PFSK-1 (cell line): ENCODE data around the gene TEDC2.

ENCODE experiments used
- FOXP2 ChIP-seq: optimal IDR thresholded peaks from 2 replicates; pipeline ENCODE3; 2011; ENCODE audit warnings: borderline replicate concordance, control low read depth, inconsistent platforms; ENCODE audit not compliant: insufficient read depth; ENCODE audit errors: extremely low read length, extremely low read depth
- POLR2AphosphoS5 ChIP-seq: IDR thresholded peaks from 2 replicates; pipeline ENCODE4 v1.6.1; 2012; ENCODE audit warnings: low read depth, mild to moderate bottlenecking, control low read depth, low read length, moderate library complexity
- SIN3A ChIP-seq: IDR thresholded peaks from 2 replicates; pipeline ENCODE4 v1.6.1; 2012; ENCODE audit warnings: mild to moderate bottlenecking, low read length, moderate library complexity, borderline replicate concordance; ENCODE audit not compliant: insufficient read depth
- TAF1 ChIP-seq: IDR thresholded peaks from 2 replicates; pipeline ENCODE4 v1.6.1; 2012; ENCODE audit warnings: low read length, control low read depth, borderline replicate concordance; ENCODE audit not compliant: insufficient read depth
- TF ChIP-seq, protein P1 (sequence below), 2 experiments: IDR thresholded peaks; 2 replicates each; pipeline versions ENCODE4 v1.6.1 to v1.8.0; 2011 to 2012; ENCODE audit warnings: low read depth in 2 of 2, low read length in 2 of 2, control low read depth in 1 of 2, inconsistent platforms in 1 of 2, mild to moderate bottlenecking in 1 of 2, moderate library complexity in 1 of 2; ENCODE audit not compliant: insufficient read depth in 1 of 2

TEDC2 gene

DNA sequence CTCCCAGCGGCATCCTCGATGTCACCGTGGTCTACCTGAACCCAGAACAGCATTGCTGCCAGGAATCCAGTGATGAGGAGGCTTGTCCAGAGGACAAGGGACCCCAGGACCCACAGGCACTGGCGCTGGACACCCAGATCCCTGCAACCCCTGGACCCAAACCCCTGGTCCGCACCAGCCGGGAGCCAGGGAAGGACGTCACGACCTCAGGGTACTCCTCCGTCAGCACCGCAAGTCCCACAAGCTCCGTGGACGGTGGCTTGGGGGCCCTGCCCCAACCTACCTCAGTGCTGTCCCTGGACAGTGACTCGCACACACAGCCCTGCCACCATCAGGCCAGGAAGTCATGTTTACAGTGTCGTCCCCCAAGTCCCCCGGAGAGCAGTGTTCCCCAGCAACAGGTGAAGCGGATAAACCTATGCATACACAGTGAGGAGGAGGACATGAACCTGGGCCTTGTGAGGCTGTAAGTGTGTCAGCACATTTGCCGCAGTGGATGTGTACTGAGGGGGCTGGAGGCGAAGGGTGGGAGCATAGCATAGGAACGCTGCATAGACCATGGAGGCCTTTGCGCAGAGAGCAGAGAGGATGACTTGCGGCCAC is 3.3 kb upstream of the TEDC2 start:
- no peak for TF ChIP-seq TAF1
- TF ChIP-seq FOXP2 = no peak

DNA sequence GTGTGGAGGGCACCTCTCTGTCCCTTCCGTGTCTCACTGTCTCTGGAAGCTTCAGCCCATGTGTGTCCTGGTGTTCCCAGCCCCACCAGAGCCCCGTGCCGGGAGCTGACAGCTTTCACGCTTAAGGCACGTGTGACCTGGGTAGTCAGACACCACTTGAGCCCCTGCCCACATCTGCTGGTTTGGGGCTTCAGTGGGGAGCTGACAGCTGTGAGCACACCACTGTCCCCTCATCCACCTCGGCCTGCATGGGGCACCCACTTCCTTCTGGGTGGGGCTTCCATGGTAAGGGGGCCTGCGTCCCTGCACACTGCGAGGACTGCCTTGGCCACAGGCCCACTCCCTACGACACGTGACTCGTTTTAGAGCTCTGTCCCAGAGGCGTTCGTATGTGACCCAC is 2.6 kb upstream of the TEDC2 start:
- TF ChIP-seq POLR2AphosphoS5 (no peak), TAF1 (no peak), FOXP2 (no peak), SIN3A (no peak)
- TF ChIP-seq, protein P1, sequence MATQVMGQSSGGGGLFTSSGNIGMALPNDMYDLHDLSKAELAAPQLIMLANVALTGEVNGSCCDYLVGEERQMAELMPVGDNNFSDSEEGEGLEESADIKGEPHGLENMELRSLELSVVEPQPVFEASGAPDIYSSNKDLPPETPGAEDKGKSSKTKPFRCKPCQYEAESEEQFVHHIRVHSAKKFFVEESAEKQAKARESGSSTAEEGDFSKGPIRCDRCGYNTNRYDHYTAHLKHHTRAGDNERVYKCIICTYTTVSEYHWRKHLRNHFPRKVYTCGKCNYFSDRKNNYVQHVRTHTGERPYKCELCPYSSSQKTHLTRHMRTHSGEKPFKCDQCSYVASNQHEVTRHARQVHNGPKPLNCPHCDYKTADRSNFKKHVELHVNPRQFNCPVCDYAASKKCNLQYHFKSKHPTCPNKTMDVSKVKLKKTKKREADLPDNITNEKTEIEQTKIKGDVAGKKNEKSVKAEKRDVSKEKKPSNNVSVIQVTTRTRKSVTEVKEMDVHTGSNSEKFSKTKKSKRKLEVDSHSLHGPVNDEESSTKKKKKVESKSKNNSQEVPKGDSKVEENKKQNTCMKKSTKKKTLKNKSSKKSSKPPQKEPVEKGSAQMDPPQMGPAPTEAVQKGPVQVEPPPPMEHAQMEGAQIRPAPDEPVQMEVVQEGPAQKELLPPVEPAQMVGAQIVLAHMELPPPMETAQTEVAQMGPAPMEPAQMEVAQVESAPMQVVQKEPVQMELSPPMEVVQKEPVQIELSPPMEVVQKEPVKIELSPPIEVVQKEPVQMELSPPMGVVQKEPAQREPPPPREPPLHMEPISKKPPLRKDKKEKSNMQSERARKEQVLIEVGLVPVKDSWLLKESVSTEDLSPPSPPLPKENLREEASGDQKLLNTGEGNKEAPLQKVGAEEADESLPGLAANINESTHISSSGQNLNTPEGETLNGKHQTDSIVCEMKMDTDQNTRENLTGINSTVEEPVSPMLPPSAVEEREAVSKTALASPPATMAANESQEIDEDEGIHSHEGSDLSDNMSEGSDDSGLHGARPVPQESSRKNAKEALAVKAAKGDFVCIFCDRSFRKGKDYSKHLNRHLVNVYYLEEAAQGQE (IDR thresholded peaks at IDR 0.05; ENCODE audit: insufficient read depth in 1 of 2, low read depth in 2 of 2, low read length in 2 of 2) = no peak

DNA sequence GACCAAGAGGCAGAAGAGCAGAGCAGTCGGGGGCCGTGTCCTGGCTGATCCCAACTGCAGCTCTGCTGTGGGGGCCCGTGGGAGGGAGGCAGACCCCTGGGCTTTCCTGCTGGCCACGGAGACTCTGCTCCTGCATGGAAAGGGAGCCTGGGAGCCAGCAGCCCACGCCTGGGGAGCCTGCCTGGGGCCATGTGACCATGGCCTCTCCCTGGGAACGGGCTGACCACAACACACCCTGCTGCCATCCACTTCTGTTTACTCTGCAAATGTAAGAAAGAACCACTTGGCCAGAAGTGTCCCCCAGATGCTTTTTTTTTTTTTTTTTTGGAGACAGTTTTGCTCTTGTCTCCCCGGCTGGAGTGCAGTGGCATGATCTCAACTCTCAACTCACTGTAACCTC is 2.0 kb upstream of the TEDC2 start:
- no peak for TF ChIP-seq TAF1
- TF ChIP-seq SIN3A = no peak
- TF ChIP-seq, protein P1 (IDR thresholded peaks at IDR 0.05; ENCODE audit: insufficient read depth in 1 of 2, low read depth in 2 of 2, low read length in 2 of 2) = no peak
- TF ChIP-seq POLR2AphosphoS5 = no peak
- no peak for TF ChIP-seq FOXP2

DNA sequence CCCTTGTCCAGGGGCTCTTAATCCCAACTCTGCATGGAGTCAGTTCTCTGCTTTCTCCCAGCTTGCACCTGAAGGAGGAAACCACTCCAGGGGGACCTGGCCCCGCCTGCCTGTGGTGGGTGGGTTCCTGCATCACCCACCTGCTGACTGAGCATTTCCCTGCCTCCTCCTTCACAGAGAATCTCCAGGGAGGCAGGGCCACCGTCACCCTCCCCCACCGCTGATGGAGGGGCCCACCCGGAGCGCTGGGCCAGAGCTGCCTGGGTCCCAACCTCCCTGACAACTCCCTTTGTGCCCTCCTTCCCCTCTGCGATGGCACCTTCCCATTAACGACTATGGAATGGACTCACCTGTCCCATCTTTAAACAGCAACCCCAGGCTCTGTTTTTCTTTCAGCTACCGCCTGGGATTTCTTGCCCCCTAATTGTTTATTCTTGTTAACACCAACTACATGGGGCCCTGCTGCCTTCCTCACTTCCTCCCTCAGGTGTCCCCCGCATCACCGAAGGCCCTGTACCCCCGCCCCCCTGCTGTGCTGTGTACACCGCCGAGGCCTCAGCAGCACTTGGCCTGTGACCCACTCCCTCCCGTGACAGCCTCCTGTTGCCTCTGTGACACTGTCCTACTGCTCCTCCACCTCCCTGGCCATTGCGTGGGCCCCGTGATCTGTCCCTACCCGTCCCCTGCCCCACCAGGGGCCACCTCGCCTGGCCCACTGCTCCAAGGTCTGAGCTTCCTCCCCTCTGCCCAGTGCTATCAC is 842 bp upstream of the TEDC2 start:
- no peak for TF ChIP-seq TAF1
- TF ChIP-seq POLR2AphosphoS5 = peak; percentile 6; the same call in 1 of the 2 replicates
- TF ChIP-seq, protein P1 (IDR thresholded peaks at IDR 0.05; ENCODE audit: insufficient read depth in 1 of 2, low read depth in 2 of 2, low read length in 2 of 2) = no peak
- TF ChIP-seq SIN3A = no peak; the same call in 1 of the 2 replicates

DNA sequence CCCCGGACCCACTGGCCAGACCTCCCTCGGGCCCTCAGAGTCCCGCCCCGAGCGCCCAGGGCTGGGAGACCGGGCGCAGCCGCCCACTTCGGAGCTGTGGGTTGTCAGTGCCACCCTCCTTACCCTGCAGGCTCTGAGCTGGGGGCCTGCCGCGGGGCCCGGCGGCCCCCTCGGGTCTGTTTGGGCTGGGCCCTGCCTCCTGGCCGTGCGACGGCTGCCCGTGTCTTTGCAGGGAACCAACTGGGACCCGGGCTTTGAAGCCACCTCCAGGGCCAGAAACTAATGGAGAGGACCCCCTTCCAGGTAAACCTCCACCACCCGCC is 443 bp downstream of the TEDC2 start:
- TF ChIP-seq POLR2AphosphoS5 (no peak), TAF1 (no peak), FOXP2 (no peak)
- TF ChIP-seq, protein P1 (IDR thresholded peaks at IDR 0.05; ENCODE audit: insufficient read depth in 1 of 2, low read depth in 2 of 2, low read length in 2 of 2) = no peak
